H1 (cell line): ENCODE data around the gene VOPP1. TPM values are rescaled to one million over a fixed set of nuclear protein-coding genes. Genes with fewer than 3 reads are reported as not detected.

Experiments used
- CTCF ChIA-PET: fragments of 300-600 bp; sonication (Branson Sonifier 250); formaldehyde crosslinking; loops from one replicate; lab custom pipeline; 2021; ENCODE audit not compliant: partially characterized antibody; lab: Charles Lee
- POLR2A ChIA-PET: fragments of 300-600 bp; sonication (Branson Sonifier 250); formaldehyde crosslinking; loops from one replicate; lab custom pipeline; 2021; ENCODE audit warnings: inconsistent platforms; ENCODE audit not compliant: partially characterized antibody; lab: Charles Lee
- DNase-seq, 2 experiments: peaks; one replicate each; pipeline versions ENCODE4 v3.0.0 to v3.0.0-alpha.2; 2010 to 2022; ENCODE audit warnings: low spot score in 2 of 2, low read depth in 1 of 2, mixed read lengths in 1 of 2
- FAIRE-seq: peaks from 2 replicates; lab custom pipeline; 2011; peaks lifted over from hg19 to GRCh38; lab: Jason Lieb, UNC
- H2AFZ ChIP-seq: 2 replicates; pipeline ENCODE4 v1.8.1; 2012; ENCODE audit warnings: low read length, inconsistent platforms
- H2AK5ac ChIP-seq: 2 replicates; pipeline ENCODE4 v1.6.1; 2013; ENCODE audit warnings: low read depth, low read length
- H2BK120ac ChIP-seq: replicated peaks from 2 replicates; pipeline ENCODE3; 2013; ENCODE audit warnings: low read depth, low read length, inconsistent platforms
- H2BK12ac ChIP-seq: 2 replicates; pipeline ENCODE4 v1.6.1; 2013; ENCODE audit warnings: low read depth, low read length
- H2BK15ac ChIP-seq: 2 replicates; pipeline ENCODE4 v1.6.1; 2013; ENCODE audit warnings: low read length
- H2BK20ac ChIP-seq: 2 replicates; pipeline ENCODE4 v1.6.1; 2013; ENCODE audit warnings: low read length
- H2BK5ac ChIP-seq: 2 replicates; pipeline ENCODE4 v1.6.1; 2013; ENCODE audit warnings: low read depth, low read length
- H3K14ac ChIP-seq: 2 replicates; pipeline ENCODE4 v1.6.1; 2013; ENCODE audit warnings: inconsistent platforms; ENCODE audit not compliant: insufficient read length
- H3K18ac ChIP-seq: 2 replicates; pipeline ENCODE4 v1.6.1; 2013; ENCODE audit warnings: low read length; ENCODE audit errors: extremely low read depth
- H3K23ac ChIP-seq: 2 replicates; pipeline ENCODE4 v1.6.1; 2013; ENCODE audit warnings: inconsistent platforms; ENCODE audit not compliant: insufficient read length
- H3K23me2 ChIP-seq: 2 replicates; pipeline ENCODE4 v1.6.1; 2013; ENCODE audit warnings: low read depth, low read length
- H3K27ac ChIP-seq: 2 replicates; pipeline ENCODE4 v1.6.1; 2011; ENCODE audit warnings: low read depth, low read length, inconsistent platforms
- H3K27me3 ChIP-seq, 4 experiments: replicated peaks in 1 of 4; 1 replicate in 1 of 4; 2 replicates in 3 of 4; pipeline versions ENCODE4 v1.6.1 to v1.8.1; 2011 to 2013; ENCODE audit warnings: low read length in 3 of 4, mild to moderate bottlenecking in 3 of 4, inconsistent platforms in 2 of 4, mixed read lengths in 2 of 4, moderate library complexity in 1 of 4; ENCODE audit not compliant: control insufficient read depth in 3 of 4, insufficient read depth in 3 of 4; ENCODE audit errors: extremely low read depth in 1 of 4
- H3K36me3 ChIP-seq, 4 experiments: 2 replicates each; pipeline versions ENCODE4 v1.6.1 to v1.8.1; 2011 to 2013; ENCODE audit warnings: mild to moderate bottlenecking in 4 of 4, low read length in 3 of 4, moderate library complexity in 2 of 4, control low read depth in 1 of 4, inconsistent platforms in 1 of 4; ENCODE audit not compliant: insufficient read depth in 4 of 4, control insufficient read depth in 2 of 4
- H3K4ac ChIP-seq: replicated peaks from 2 replicates; pipeline ENCODE3; 2013; ENCODE audit warnings: low read length, low read depth, mixed read lengths, inconsistent platforms; ENCODE audit not compliant: insufficient read length
- H3K4me1 ChIP-seq, 4 experiments: replicated peaks in 1 of 4; 1 replicate in 1 of 4; 2 replicates in 3 of 4; pipeline versions ENCODE4 v1.6.1 to v1.8.1; 2011 to 2013; ENCODE audit warnings: low read length in 3 of 4, inconsistent platforms in 2 of 4, mixed read lengths in 1 of 4; ENCODE audit not compliant: insufficient read depth in 4 of 4, control insufficient read depth in 3 of 4
- H3K4me2 ChIP-seq, 2 experiments: 2 replicates each; pipeline versions ENCODE4 v1.6.1 to v1.8.1; 2011 to 2013; ENCODE audit warnings: low read depth in 2 of 2, low read length in 2 of 2, control low read depth in 1 of 2, inconsistent platforms in 1 of 2, mild to moderate bottlenecking in 1 of 2; ENCODE audit not compliant: insufficient read depth in 1 of 2
- H3K4me3 ChIP-seq, 4 experiments: fragments of 200-600, 300-600 bp in 1 of 4; sonication (generic), shearing (Covaris generic), sonication (Bioruptor Twin) in 1 of 4; 2 replicates each; pipeline versions ENCODE4 v1.5.1 to v1.8.1; 2011 to 2016; ENCODE audit warnings: low read length in 4 of 4, low read depth in 3 of 4, control low read depth in 2 of 4, inconsistent platforms in 2 of 4, mild to moderate bottlenecking in 2 of 4, mixed read lengths in 1 of 4, moderate library complexity in 1 of 4; ENCODE audit not compliant: insufficient read depth in 2 of 4; ENCODE audit errors: extremely low read depth in 1 of 4
- H3K56ac ChIP-seq: replicated peaks from 2 replicates; pipeline ENCODE3; 2013; ENCODE audit warnings: low read depth, mild to moderate bottlenecking, mixed read lengths, low read length, inconsistent platforms; ENCODE audit not compliant: insufficient read length
- H3K79me1 ChIP-seq: 2 replicates; pipeline ENCODE4 v1.6.1; 2013; ENCODE audit warnings: low read depth, low read length, control low read depth
- H3K79me2 ChIP-seq, 2 experiments: 2 replicates each; pipeline versions ENCODE4 v1.6.1 to v1.8.1; 2012 to 2013; ENCODE audit warnings: low read length in 2 of 2, mild to moderate bottlenecking in 2 of 2, inconsistent platforms in 1 of 2; ENCODE audit not compliant: insufficient read depth in 2 of 2, control insufficient read depth in 1 of 2
- H3K9ac ChIP-seq, 4 experiments: replicated peaks in 1 of 4; 1 replicate in 1 of 4; 2 replicates in 3 of 4; pipeline versions ENCODE4 v1.6.1 to v1.8.1; 2011 to 2013; ENCODE audit warnings: low read depth in 3 of 4, low read length in 3 of 4, control low read depth in 2 of 4, mild to moderate bottlenecking in 2 of 4, moderate library complexity in 2 of 4, inconsistent platforms in 1 of 4; ENCODE audit errors: extremely low read depth in 1 of 4
- H3K9me3 ChIP-seq, 2 experiments: 2 replicates each; pipeline versions ENCODE4 v1.6.1 to v1.8.1; 2012 to 2013; ENCODE audit warnings: mild to moderate bottlenecking in 2 of 2, moderate library complexity in 2 of 2, control low read depth in 1 of 2, inconsistent platforms in 1 of 2, low read depth in 1 of 2, low read length in 1 of 2, mixed read lengths in 1 of 2; ENCODE audit not compliant: insufficient read depth in 2 of 2
- H4K20me1 ChIP-seq, 2 experiments: replicated peaks in 1 of 2; 2 replicates each; pipeline versions ENCODE3 to v1.8.1; 2011 to 2013; ENCODE audit warnings: inconsistent platforms in 2 of 2, low read length in 2 of 2, mild to moderate bottlenecking in 1 of 2; ENCODE audit not compliant: insufficient read depth in 2 of 2, control insufficient read depth in 1 of 2
- H4K5ac ChIP-seq: 2 replicates; pipeline ENCODE4 v1.6.1; 2013; ENCODE audit warnings: low read length, low read depth, mixed read lengths, inconsistent platforms; ENCODE audit not compliant: insufficient read length
- H4K8ac ChIP-seq: 2 replicates; pipeline ENCODE4 v1.8.0; 2013; ENCODE audit warnings: mild to moderate bottlenecking, moderate library complexity, low read length, inconsistent platforms; ENCODE audit not compliant: insufficient read depth; ENCODE audit errors: extremely low read depth
- H4K91ac ChIP-seq: replicated peaks from 2 replicates; pipeline ENCODE3; 2013; ENCODE audit warnings: low read length, mixed read lengths, inconsistent platforms; ENCODE audit not compliant: insufficient read length
- ATF3 ChIP-seq: IDR thresholded peaks from 2 replicates; pipeline ENCODE4 v1.6.1; 2011; ENCODE audit warnings: low read depth, mild to moderate bottlenecking, low read length; ENCODE audit not compliant: insufficient read depth
- CHD1 ChIP-seq: IDR thresholded peaks from 2 replicates; pipeline ENCODE4 v1.6.1; 2012; ENCODE audit warnings: low read depth, low read length, improper control_type of control experiment
- NRF1 ChIP-seq: IDR thresholded peaks from 2 replicates; pipeline ENCODE4 v1.6.1; 2011; ENCODE audit warnings: mild to moderate bottlenecking, low read depth, low read length, improper control_type of control experiment
- SIN3A ChIP-seq, 2 experiments: IDR thresholded peaks in 1 of 2; conservative IDR thresholded peaks in 1 of 2; 2 replicates each; pipeline ENCODE4 v1.6.1; 2011 to 2012; ENCODE audit warnings: low read length in 2 of 2, improper control_type of control experiment in 1 of 2, low read depth in 1 of 2, mild to moderate bottlenecking in 1 of 2
- SP4 ChIP-seq: IDR thresholded peaks from 2 replicates; pipeline ENCODE4 v1.6.1; 2012; ENCODE audit warnings: low read length, inconsistent platforms
- WGBS, 2 experiments: shearing (Covaris generic) in 1 of 2; methylation state at CpG; one replicate each; pipeline versions ENCODE4 v1.1.6 to v1.1.7; 2013 to 2015; ENCODE audit warnings: low lambda C conversion rate in 2 of 2, mixed read lengths in 2 of 2, inconsistent platforms in 1 of 2, low coverage in 1 of 2, missing lambda C conversion rate in 1 of 2; ENCODE audit not compliant: insufficient replicate concordance in 2 of 2, insufficient coverage in 1 of 2, insufficient read length in 1 of 2; ENCODE audit errors: extremely low coverage in 1 of 2, missing lambda C conversion rate in 1 of 2; 5-methylcytosine and 5-hydroxymethylcytosine counted together
- polyA plus RNA-seq, 7 experiments: library from polyadenylated mRNA; depleted of rRNA in 3 of 7; stranded (reverse) in 5 of 7; unstranded in 2 of 7; fragments of >200 nt in 5 of 7; fragments of 200-250 nt in 2 of 7; gene quantifications; 1 replicate in 5 of 7; 2 replicates in 1 of 7; 4 replicates in 1 of 7; pipeline versions ENCODE4 v1.2.1 to v1.2.3, GENCODE V29; 2011 to 2013; ENCODE audit warnings: missing spikeins in 2 of 7, mixed read lengths in 2 of 7
- total RNA-seq: library from RNA; stranded (reverse); fragmentation: NEBNext Ultra II Directional; extraction: Animal tissue kit (Norgen Biotek cat#: 25700); gene quantifications from 2 replicates; pipeline ENCODE4 v1.2.1, GENCODE V29; 2021
- TF ChIP-seq, protein P1 (sequence below), 3 experiments: IDR thresholded peaks; 1 replicate in 2 of 3; 2 replicates in 1 of 3; pipeline versions ENCODE4 v1.5.1 to v1.6.1; 2011; ENCODE audit warnings: low read length in 3 of 3, mild to moderate bottlenecking in 3 of 3, inconsistent platforms in 2 of 3, low read depth in 1 of 3, moderate library complexity in 1 of 3; ENCODE audit not compliant: insufficient read depth in 1 of 3; ENCODE audit errors: control extremely low read depth in 1 of 3

VOPP1 gene
- total and polyA plus RNA-seq, 2 of the 8 experiments (the other 6 are each of a cell fraction or from before 2014, with no cell fraction given) = 44.7 to 83.0 TPM

DNA sequence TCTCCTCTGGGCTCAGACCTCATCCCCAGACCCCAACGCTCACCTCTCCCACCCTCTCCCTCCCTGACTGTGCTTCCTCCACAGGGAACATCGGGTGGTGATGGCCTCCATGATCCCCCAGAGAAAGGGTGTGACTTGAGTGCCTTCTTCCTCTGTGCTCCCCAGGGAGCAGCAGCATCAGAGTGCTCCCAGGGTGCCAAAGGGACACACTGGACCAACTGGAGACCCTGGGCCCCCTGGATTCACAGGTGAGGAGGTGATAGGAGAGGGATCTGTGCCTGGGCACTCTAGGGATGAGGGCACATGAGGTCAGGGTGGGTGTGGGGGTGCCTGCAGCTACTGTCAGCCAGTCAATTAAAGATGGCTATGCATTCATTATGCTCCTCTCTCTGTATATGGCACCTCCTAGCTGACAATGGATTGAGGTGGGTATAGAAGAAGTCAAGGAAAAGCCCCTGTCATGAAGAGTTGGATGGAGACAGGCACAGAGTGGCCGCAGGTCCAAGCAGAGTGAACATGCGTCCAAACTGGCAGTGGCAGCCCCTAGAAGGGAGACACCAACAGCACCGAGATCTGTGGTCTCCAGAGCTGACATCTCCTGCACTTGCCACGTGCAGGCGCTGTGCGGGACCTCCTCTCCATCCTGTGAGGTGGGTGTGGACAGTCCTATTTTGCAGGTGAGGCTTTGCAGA, 15.5 kb upstream of the VOPP1 start:
- H2BK120ac ChIP-seq = no peak overlapping the region
- 0 out of 2 replicates have a peak overlapping the region, but pooled peaks have one; percentile 46 for H2BK15ac ChIP-seq
- no peak overlapping the region; the same call in 1 of the 2 replicates for H2AFZ ChIP-seq
- peak overlapping the region; percentile 25 for H3K56ac ChIP-seq
- TF ChIP-seq SP4 (no peak), SIN3A (conservative IDR thresholded peaks at IDR 0.05 in 1 of 2, IDR thresholded peaks at IDR 0.05 in 1 of 2; ENCODE audit: low read depth in 1 of 2, low read length in 2 of 2) (no peak), NRF1 (no peak), CHD1 (no peak), ATF3 (no peak)
- TF ChIP-seq, protein P1, sequence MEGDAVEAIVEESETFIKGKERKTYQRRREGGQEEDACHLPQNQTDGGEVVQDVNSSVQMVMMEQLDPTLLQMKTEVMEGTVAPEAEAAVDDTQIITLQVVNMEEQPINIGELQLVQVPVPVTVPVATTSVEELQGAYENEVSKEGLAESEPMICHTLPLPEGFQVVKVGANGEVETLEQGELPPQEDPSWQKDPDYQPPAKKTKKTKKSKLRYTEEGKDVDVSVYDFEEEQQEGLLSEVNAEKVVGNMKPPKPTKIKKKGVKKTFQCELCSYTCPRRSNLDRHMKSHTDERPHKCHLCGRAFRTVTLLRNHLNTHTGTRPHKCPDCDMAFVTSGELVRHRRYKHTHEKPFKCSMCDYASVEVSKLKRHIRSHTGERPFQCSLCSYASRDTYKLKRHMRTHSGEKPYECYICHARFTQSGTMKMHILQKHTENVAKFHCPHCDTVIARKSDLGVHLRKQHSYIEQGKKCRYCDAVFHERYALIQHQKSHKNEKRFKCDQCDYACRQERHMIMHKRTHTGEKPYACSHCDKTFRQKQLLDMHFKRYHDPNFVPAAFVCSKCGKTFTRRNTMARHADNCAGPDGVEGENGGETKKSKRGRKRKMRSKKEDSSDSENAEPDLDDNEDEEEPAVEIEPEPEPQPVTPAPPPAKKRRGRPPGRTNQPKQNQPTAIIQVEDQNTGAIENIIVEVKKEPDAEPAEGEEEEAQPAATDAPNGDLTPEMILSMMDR (IDR thresholded peaks at IDR 0.05; ENCODE audit: control extremely low read depth in 1 of 3, insufficient read depth in 1 of 3, low read depth in 1 of 3, low read length in 3 of 3) = peak in 1 of 3 experiments; percentile 3; a peak in 1 of 4 replicates
- TF ChIP-seq, all 59 proteins: peak for 1
- no peaks in the 10 kb centered on the region for H3K23me2 ChIP-seq
- 93% methylated on average over 7 of the region's 8 CpGs; no CpG with 5 or more reads in 1 of the 2 experiments for WGBS, 2 experiments
- no peak overlapping the region for H3K14ac ChIP-seq
- H2BK20ac ChIP-seq = no peak overlapping the region
- H3K4me2 ChIP-seq = no peak overlapping the region
- CTCF ChIA-PET = interaction anchor here (0.6 to 1.3 kb wide), 3 partner anchors 10 to 477 kb away, joined by 3 to 8 read pairs (median 4); no protein-coding TSS in a partner anchor
- H4K91ac ChIP-seq = no peak overlapping the region
- FAIRE-seq (no peak), DNase-seq (no peak)
- no peak overlapping the region for H3K23ac ChIP-seq
- H3K79me1 ChIP-seq = no peaks in the 10 kb centered on the region
- no peak overlapping the region for H3K4me3 ChIP-seq
- no peak overlapping the region for H3K27ac ChIP-seq
- H3K9me3 ChIP-seq = peaks cover 4 to 8% of the 10 kb centered on the region in 2 experiments; a peak in 3 of 4 replicates
- H3K27me3 ChIP-seq = no peaks in the 10 kb centered on the region
- no peak overlapping the region for H3K4ac ChIP-seq
- no peak overlapping the region for H3K18ac ChIP-seq
- H3K9ac ChIP-seq = no peak overlapping the region
- H3K79me2 ChIP-seq = no peaks in the 10 kb centered on the region
- POLR2A ChIA-PET = no interaction called here
- H4K5ac ChIP-seq = no peak overlapping the region
- no peaks in the 10 kb centered on the region for H3K36me3 ChIP-seq
- peak overlapping the region; percentile 20 for H4K8ac ChIP-seq
- H2BK5ac ChIP-seq = no peak overlapping the region
- no peaks in the 10 kb centered on the region for H4K20me1 ChIP-seq
- no peak overlapping the region for H2BK12ac ChIP-seq
- H3K4me1 ChIP-seq = no peaks in the 10 kb centered on the region
- no peak overlapping the region for H2AK5ac ChIP-seq
